WI38 (cell line): ENCODE data around the gene GHSR.

ENCODE experiments used
- H3K4me3 ChIP-seq: 2 replicates; pipeline ENCODE4 v1.5.1; 2011; ENCODE audit warnings: low read depth, mild to moderate bottlenecking, control low read depth, low read length
- CTCF ChIP-seq: IDR thresholded peaks from 2 replicates; pipeline ENCODE4 v1.5.1; 2012; ENCODE audit warnings: low read depth, mild to moderate bottlenecking, control low read depth, low read length

The GHSR gene

GRCh38 chr3:172449466-172450149 lies 1.4 kb upstream of the GHSR start:
- H3K4me3 ChIP-seq = no peak overlapping the region
- TF ChIP-seq CTCF = no peak

GRCh38 chr3:172448661-172449465 lies 607 bp upstream of the GHSR start:
- TF ChIP-seq CTCF = no peak
- no peak overlapping the region for H3K4me3 ChIP-seq

- no peak overlapping the region for H3K4me3 ChIP-seq
- TF ChIP-seq CTCF = no peak
Observed at GRCh38 chr3:172446198-172446597, 2.1 kb downstream of the GHSR start.

GRCh38 chr3:172444821-172445220 lies 3.4 kb downstream of the GHSR start:
- H3K4me3 ChIP-seq = no peak overlapping the region
- no peak for TF ChIP-seq CTCF

- no peak for TF ChIP-seq CTCF
- no peak overlapping the region for H3K4me3 ChIP-seq
Observed at GRCh38 chr3:172442606-172443005, 5.7 kb downstream of the GHSR start.

GRCh38 chr3:172441581-172441980 lies 6.7 kb downstream of the GHSR start:
- no peak overlapping the region for H3K4me3 ChIP-seq
- no peak for TF ChIP-seq CTCF

GRCh38 chr3:172438186-172438585 lies 10.1 kb downstream of the GHSR start:
- H3K4me3 ChIP-seq = no peak overlapping the region
- no peak for TF ChIP-seq CTCF
